Esophagus muscularis mucosa (tissue), 4 donors: ENCODE results near the gene ELOB.

Experiments
- CTCF ChIP-seq, 3 experiments: fragments of 200-600 bp in 2 of 3; fragments of 450-650 bp in 1 of 3; sonication (generic) in 2 of 3; IDR thresholded peaks; one replicate each; pipeline ENCODE4 v1.5.1; 2017 to 2019; ENCODE audit warnings: antibody characterized with exemption in 3 of 3, mild to moderate bottlenecking in 2 of 3, moderate library complexity in 1 of 3
- EP300 ChIP-seq: sonication (generic); formaldehyde crosslinking; IDR thresholded peaks from one replicate; pipeline ENCODE4 v1.6.1; 2017; ENCODE audit warnings: antibody characterized with exemption
- POLR2AphosphoS5 ChIP-seq, 2 donors: sonication (generic); formaldehyde crosslinking; IDR thresholded peaks; one replicate each; pipeline ENCODE4 v1.6.1; 2017; ENCODE audit warnings: antibody characterized with exemption in 2 of 2

- TF ChIP-seq CTCF (IDR thresholded peaks at IDR 0.05) = no peak
- no peak for TF ChIP-seq EP300
- TF ChIP-seq POLR2AphosphoS5 (IDR thresholded peaks at IDR 0.05) = no peak
These were observed 52.9 kb downstream of the ELOB start for GRCh38 chr16:2724088-2724676.
